A673 (cell line): ENCODE measurements around the gene RPL6. TPM values are rescaled to one million over a fixed set of nuclear protein-coding genes. Genes with fewer than 3 reads are reported as not detected.
"Not testable (repeated sequence)": the region's sequence is repeated elsewhere in the genome, so short reads cannot be mapped to it uniquely, and the experiment has no call there.

Experiments
- BruUV-seq: library from RNA; stranded (reverse); fragments of 400-500 nt; replicated peaks from 2 replicates; lab custom pipeline; 2021; lab: Mats Ljungman, UMichigan
- CTCF ChIA-PET: fragments of 300-600 bp; sonication (Branson Sonifier 250); formaldehyde crosslinking; loops from one replicate; lab custom pipeline; 2022; ENCODE audit warnings: antibody characterized with exemption; lab: Charles Lee
- POLR2A ChIA-PET: fragments of 300-600 bp; sonication (Branson Sonifier 250); formaldehyde crosslinking; loops from one replicate; lab custom pipeline; 2022; ENCODE audit warnings: antibody characterized with exemption; ENCODE audit not compliant: low non-redundant PET; lab: Charles Lee
- DNase-seq: peaks from one replicate; pipeline ENCODE4 v3.0.0-alpha.2; 2015; ENCODE audit warnings: low spot score
- H3K27ac ChIP-seq: fragments of 200-600 bp; sonication (generic); 2 replicates; pipeline ENCODE4 v1.5.1; 2016; ENCODE audit warnings: mixed run types, low read depth, mild to moderate bottlenecking, mixed read lengths, antibody characterized with exemption, low read length; ENCODE audit not compliant: poor library complexity, severe bottlenecking
- H3K27me3 ChIP-seq: fragments of 200-600 bp; sonication (generic); replicated peaks from 2 replicates; pipeline ENCODE4 v1.6.1; 2017; ENCODE audit warnings: mixed run types, low read depth, mild to moderate bottlenecking, mixed read lengths, antibody characterized with exemption, low read length; ENCODE audit not compliant: insufficient read depth, poor library complexity
- H3K36me3 ChIP-seq: fragments of 200-600 bp; sonication (generic); 2 replicates; pipeline ENCODE4 v1.6.1; 2016; ENCODE audit warnings: mixed run types, mild to moderate bottlenecking, mixed read lengths, antibody characterized with exemption, low read length; ENCODE audit not compliant: insufficient read depth, poor library complexity, severe bottlenecking
- H3K4me1 ChIP-seq: fragments of 200-600 bp; sonication (generic); 2 replicates; pipeline ENCODE4 v1.6.1; 2017; ENCODE audit warnings: mixed run types, mild to moderate bottlenecking, mixed read lengths, antibody characterized with exemption, low read length; ENCODE audit not compliant: insufficient read depth, poor library complexity, severe bottlenecking
- H3K4me3 ChIP-seq: fragments of 200-600 bp; sonication (generic); 2 replicates; pipeline ENCODE4 v1.5.1; 2016; ENCODE audit warnings: low read depth, mixed run types, mild to moderate bottlenecking, mixed read lengths, low read length; ENCODE audit not compliant: poor library complexity, severe bottlenecking
- H3K9me3 ChIP-seq: fragments of 200-600 bp; sonication (generic); 2 replicates; pipeline ENCODE4 v1.6.1; 2016; ENCODE audit warnings: mixed run types, low read depth, mild to moderate bottlenecking, mixed read lengths, antibody characterized with exemption, low read length; ENCODE audit not compliant: poor library complexity, severe bottlenecking
- CTCF ChIP-seq: fragments of 300-800, 200-600 bp; sonication (generic); conservative IDR thresholded peaks from 2 replicates; pipeline ENCODE4 v1.5.1; 2017; ENCODE audit warnings: low read depth, mild to moderate bottlenecking, antibody characterized with exemption, low read length, moderate library complexity, mixed read lengths
- EZH2 ChIP-seq: fragments of 200-600 bp; sonication (generic); IDR thresholded peaks from 2 replicates; pipeline ENCODE4 v1.6.1; 2017; ENCODE audit warnings: borderline replicate concordance, low read depth, mild to moderate bottlenecking, mixed read lengths, antibody characterized with exemption, low read length; ENCODE audit not compliant: poor library complexity, severe bottlenecking
- intact Hi-C: fragments of 100-400 bp; cut with micrococcal nuclease; formaldehyde crosslinking; loops from one replicate; pipeline ENCODE4 v1.10.0; 2022; ENCODE audit not compliant: unreplicated experiment
- total RNA-seq: library from RNA; stranded (reverse); gene quantifications from 2 replicates; pipeline ENCODE4 v1.2.3, GENCODE V29; 2021

RPL6 gene
- total RNA-seq, 1 experiment from 2014 or later, result 1,605 TPM

- DNase-seq, result no peak
- TSS peak; percentile 89 for BruUV-seq
- H3K27ac ChIP-seq, result peak overlapping the region; percentile 93
Observed at GRCh38 chr12:112418273-112418607, 8.8 kb upstream of the RPL6 start.

GRCh38 chr12:112415457-112415856 is 6.1 kb upstream of the RPL6 start:
- H3K27ac ChIP-seq, DNase-seq, H3K9me3 ChIP-seq, BruUV-seq, H3K4me1 ChIP-seq, H3K36me3 ChIP-seq, POLR2A ChIA-PET, H3K27me3 ChIP-seq, H3K4me3 ChIP-seq: not testable (repeated sequence)
- intact Hi-C loops, result loop anchor here (10.0 kb wide), 1 partner anchor 591 kb away; no protein-coding TSS in a partner anchor
- CTCF ChIA-PET, result interaction anchor here (0.6 kb wide), 2 partner anchors 121 to 218 kb away, joined by 3 to 5 read pairs; no protein-coding TSS in a partner anchor

More at GRCh38 chr12:112418273-112418607, 8.8 kb upstream of the RPL6 start:
- TF ChIP-seq EZH2, result no peak
- no peak for TF ChIP-seq CTCF
- Histone ChIP-seq H3K36me3 (no peaks in the 10 kb centered on the region), H3K4me1 (peaks cover 9% of the 10 kb centered on the region), H3K9me3 (no peaks in the 10 kb centered on the region), H3K4me3 (peak overlapping the region; percentile 100), H3K27me3 (no peaks in the 10 kb centered on the region)
- POLR2A ChIA-PET, result no interaction called here
- intact Hi-C loops, result loop anchor here (10.0 kb wide), 1 partner anchor 593 kb away; no protein-coding TSS in a partner anchor
- CTCF ChIA-PET, result interaction anchor here (0.6 kb wide), 1 partner anchor 225 kb away, joined by 3 read pairs; no protein-coding TSS in a partner anchor

- intact Hi-C loops, result loop anchor here (10.0 kb wide), 1 partner anchor 589 kb away; no protein-coding TSS in a partner anchor
- BruUV-seq, result no TSS peak
Observed at GRCh38 chr12:112413855-112414625, 4.6 kb upstream of the RPL6 start.

More at GRCh38 chr12:112413855-112414625, 4.6 kb upstream of the RPL6 start:
- ChIA-PET CTCF (interaction anchor here (0.6 kb wide), 1 partner anchor 205 kb away, joined by 3 read pairs; no protein-coding TSS in a partner anchor), POLR2A (no interaction called here)
- Histone ChIP-seq H3K9me3 (no peaks in the 10 kb centered on the region), H3K27ac (no peak overlapping the region), H3K36me3 (peaks cover under 1% of the 10 kb centered on the region), H3K4me3 (no peak overlapping the region), H3K4me1 (no peaks in the 10 kb centered on the region), H3K27me3 (no peaks in the 10 kb centered on the region)
- DNase-seq, result no peak
- TF ChIP-seq CTCF (no peak), EZH2 (no peak)
